ENCODE results near the gene CD63.
"Not testable (repeated sequence)": the region's sequence is repeated elsewhere in the genome, so short reads cannot be mapped to it uniquely, and the experiment has no call there.

Gene CD63, protein sequence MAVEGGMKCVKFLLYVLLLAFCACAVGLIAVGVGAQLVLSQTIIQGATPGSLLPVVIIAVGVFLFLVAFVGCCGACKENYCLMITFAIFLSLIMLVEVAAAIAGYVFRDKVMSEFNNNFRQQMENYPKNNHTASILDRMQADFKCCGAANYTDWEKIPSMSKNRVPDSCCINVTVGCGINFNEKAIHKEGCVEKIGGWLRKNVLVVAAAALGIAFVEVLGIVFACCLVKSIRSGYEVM

DNA sequence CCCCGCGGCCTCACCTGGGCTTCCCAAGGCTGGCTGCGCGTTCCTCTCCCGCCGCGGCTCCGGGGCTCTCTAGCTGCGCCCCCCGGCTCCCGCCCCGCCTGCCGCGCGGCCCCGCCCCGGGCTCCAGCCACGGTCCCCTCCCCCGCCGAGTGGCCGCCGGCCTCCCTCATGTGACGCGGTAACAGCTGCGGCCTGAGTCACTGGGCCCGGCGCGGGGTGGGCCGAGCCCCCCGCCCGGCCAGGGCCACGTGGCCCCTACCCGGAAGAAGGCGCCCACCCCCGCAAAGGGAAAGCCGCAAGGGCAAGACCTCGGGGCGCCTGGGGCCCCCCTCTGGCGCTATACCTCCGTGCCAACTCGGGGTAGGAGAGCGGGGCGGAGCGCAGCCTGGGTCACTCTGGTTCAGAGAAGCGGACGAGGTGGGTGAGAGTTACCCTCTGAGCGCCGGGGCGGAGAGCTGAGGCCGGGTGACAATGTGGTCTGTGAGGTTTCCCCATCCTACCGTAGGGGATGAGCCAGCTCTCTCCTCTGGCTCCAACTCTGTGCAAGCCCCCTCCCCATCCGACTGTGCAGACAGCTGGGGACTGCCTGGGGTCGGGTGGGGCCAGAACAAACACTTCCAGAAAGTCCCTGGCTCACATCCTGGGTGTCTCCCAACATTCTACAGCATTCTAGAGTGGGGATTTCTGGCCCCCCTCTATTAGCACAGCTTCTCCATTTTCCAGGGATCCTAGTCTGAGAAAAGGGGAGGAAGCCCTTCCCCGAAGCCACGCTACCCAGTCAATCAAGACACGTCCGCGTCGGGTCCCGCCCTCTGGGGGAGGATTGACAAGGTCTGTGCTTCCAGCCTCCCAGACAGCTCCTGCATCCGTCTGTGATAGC lies at the start of gene CD63:
CD63 (minus strand) TSS at position 71 of the 880 bp plus-strand sequence. CDS start 668 bp downstream, outside the sequence.
- DNase-seq (ENCODE audit: low read depth in 2 of 2, low spot score in 1 of 2), result peak; percentile 38 to 66

DNA sequence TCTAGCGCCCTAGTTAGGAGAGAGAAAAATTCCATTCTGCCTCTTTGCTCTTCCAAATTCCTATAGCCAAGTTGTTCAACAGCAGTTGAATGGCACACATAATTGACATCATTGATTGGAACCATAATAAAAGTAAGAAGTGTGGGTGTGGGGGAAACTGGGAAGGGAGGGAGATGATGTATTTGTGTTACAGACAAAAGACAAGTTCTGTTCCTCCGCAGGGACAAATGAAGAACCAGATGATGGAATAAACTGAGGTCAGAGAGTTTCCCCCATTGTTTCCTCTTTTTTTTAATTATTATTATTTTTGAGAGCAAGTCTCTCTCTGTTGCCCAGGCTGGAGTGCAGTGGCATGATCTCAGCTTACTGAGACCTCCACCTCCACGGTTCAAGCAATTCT lies 49.0 kb upstream of the CD63 start:
- no peak for DNase-seq (ENCODE audit: low read depth in 2 of 2, low spot score in 1 of 2)

DNA sequence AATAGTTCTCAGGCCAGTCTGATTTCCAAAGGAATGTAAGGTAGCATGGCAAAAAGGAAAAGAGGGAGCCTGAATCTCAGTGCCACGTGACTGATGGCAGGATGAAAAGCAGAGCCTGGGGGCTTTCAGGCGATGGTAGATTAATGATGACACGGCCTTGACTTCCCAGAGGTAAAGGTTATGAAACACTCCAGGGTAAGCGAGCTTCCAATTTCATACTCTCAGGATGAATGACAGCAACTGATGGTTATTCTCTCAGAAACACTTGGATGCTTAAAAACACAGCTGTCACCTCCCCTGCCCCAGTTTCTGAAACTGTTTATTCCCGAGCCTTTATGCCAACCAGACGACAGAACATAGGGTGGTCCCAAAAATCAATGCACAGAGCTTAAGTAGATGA lies 42.9 kb upstream of the CD63 start:
- DNase-seq (ENCODE audit: low read depth in 2 of 2, low spot score in 1 of 2), result no peak

DNA sequence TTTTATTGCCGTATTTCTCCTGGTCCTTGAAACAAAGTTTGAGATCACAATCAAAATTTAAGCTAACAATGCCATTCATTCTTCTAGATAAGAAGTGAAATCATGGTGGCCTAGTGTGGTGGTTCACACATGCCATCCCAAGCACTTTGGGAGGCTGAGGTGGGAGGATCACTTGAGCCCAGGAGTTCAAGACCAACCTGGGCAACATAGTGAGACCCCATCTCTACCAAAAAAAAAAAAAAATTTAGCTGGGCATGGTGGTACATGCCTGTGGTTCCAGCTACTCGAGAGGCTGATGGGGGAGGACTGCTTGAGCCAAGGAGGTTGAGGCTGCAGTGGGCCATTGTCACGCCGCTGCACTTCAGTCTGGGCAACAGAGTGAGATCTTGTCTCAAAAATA lies 38.3 kb upstream of the CD63 start:
- DNase-seq (ENCODE audit: low read depth in 2 of 2, low spot score in 1 of 2), result no peak

DNA sequence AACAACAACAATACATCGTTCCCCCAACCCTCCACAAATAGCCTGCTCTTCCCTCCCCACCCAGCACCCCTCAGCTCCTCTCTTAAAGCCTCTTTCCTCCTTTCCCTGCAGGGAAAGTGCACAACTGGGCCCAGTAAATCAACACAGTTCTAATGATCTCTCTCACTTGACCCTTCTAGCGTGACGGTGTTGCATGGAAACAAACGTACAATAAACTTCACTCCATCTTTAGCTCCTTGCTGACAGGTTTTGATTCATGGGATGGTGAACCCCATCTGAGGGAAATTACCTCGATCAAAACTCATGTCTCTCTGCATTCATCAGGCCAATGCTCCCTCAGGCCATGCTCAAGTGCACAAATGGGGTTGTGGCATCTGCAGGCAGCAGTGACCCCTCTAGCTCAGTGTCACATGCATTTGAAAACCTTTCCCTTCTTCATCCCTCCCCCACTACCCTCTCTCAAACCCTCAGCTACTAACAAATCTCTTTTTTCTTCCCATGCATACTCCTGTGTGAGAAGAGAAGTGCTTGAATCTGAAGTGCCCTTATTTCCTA lies 37.0 kb upstream of the CD63 start:
- DNase-seq (ENCODE audit: low read depth in 2 of 2, low spot score in 1 of 2), result no peak

DNA sequence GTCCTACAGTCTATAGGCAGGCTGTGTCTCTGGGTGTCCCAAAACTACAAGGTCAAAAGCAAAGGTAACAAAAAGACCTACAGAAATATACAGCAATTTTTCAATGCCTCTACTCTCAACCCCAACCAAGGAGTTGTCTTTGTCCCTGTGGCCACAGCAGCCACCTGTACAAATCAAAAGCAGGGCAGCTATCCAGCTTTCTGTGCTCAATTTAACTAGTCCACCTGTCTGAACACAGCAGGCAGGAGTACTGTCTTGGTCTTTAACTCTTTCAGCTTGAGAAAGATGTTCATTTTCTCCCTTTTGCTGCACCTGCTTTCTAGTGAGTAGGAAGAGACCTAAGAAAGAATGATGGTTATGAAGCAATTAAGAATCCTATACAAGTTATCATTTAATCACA lies 33.8 kb upstream of the CD63 start:
- no peak for DNase-seq (ENCODE audit: low read depth in 2 of 2, low spot score in 1 of 2)

DNA sequence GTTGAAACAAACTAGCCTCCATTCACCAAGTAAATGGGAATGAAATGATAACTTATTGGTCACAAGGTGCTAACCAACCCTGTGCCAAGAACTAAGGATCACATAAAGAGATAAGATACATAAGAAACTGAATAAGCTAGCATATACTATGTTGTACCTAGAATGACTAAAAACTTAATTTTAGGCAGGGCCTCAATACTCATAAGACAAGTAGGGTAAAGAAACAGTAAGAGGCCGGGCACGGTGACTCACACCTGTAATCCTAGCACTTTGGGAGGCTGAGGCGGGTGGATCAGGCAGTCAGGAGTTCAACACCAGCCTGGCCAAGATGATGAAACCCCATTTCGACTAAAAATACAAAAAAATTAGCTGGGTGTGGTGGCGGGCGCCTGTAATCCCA lies 31.9 kb upstream of the CD63 start:
- no peak for DNase-seq (ENCODE audit: low read depth in 2 of 2, low spot score in 1 of 2)

DNA sequence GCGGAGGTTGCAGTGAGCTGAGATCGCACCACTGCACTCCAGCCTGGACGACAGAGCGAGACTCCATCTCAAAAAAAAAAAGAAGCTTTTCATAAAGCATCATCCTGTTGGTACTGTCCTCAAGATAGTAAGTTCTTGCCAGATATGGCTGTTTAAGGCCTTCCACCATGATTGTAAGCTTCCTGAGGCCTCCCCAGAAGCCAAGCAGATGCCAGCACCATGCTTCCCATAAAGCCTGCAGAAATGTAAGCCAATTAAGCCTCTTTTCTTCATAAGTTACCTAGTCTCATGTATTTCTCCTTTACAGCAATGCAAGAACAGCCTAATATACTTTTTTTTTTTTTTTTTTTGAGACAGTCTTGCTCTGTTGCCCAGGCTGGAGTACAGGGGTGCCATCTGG lies 29.8 kb upstream of the CD63 start:
- not testable (repeated sequence) for DNase-seq (ENCODE audit: low read depth in 2 of 2, low spot score in 1 of 2)

DNA sequence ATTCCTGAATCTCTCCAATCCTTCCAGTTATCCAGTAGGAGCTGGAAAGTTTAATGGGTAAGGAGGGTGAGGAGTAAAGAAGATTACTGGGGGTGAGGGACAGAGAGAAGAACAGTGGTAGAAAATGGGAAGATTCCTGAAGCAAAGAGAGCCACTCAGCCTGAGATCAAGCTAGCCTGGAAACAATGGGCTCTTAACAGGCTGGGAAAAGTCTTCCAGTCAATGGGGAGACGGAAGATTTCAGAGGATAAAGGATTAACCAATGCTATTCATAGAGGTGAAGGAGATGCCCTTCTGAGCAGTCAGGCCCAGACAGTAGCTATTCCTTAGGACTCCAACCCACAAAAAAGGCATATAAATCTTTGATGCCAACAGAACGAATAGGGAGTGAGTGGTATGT lies 28.9 kb upstream of the CD63 start:
- DNase-seq (ENCODE audit: low read depth in 2 of 2, low spot score in 1 of 2), result no peak

DNA sequence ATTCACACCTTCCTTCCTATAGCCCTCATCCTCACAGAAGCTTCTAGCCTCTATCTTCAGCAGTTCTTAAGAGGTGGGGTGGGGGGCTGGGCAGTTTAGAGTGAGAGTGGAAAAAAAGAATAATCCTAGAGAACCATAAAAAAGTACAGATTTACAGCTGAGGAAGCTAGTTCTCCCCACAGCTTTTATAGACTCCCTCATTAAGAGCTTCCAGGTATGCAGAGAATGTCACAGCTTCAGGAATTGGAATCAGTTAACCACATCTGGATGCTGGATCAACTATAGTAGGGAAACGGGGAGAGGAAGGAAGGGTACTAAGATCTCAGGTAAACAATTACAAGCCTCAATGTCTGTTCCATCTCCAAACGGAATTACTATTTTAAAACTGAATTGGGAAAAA lies 26.4 kb upstream of the CD63 start:
- DNase-seq (ENCODE audit: low read depth in 2 of 2, low spot score in 1 of 2), result no peak

DNA sequence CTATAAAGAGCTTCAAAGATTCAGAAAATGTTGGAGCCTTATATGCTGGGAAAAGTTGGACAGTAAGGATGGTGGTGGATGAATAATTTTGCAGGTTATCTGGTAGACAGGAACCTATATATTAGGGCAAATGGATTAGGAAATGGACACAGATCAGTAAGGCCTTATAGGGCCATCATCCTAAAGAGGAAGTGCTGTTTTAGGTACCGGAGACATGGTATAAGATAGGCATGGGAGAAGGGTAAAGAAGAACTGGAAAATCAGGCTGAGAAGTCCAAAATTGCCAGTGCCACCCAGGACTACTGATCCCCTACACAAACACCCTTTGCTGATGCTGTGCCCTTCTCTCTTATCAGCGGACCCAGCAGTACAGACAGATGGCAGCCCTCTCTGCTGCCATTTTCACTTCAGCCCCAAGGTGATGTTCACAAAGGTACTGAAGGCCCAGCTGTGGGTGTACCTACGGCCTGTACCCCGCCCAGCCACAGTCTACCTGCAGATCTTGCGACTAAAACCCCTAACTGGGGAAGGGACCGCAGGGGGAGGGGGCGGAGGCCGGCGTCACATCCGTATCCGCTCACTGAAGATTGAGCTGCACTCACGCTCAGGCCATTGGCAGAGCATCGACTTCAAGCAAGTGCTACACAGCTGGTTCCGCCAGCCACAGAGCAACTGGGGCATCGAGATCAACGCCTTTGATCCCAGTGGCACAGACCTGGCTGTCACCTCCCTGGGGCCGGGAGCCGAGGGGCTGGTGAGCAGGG lies 19.6 kb upstream of the CD63 start:
- DNase-seq (ENCODE audit: low read depth in 2 of 2, low spot score in 1 of 2), result no peak

DNA sequence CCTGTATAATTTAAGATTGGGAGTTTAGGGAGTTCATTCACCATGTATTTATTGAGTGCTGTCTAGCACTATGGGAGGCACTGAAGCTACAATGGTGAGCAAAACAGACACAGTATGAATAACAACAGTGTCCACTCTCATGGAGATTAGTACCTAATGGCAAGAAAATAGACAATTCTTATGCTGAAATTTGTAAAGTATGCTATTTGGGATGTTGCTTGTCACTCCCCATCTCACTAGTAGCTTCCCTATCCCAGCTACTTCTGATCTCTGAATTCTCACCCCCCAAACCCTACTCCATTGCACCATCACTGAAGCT lies 18.1 kb upstream of the CD63 start:
- DNase-seq (ENCODE audit: low read depth in 2 of 2, low spot score in 1 of 2), result no peak

DNA sequence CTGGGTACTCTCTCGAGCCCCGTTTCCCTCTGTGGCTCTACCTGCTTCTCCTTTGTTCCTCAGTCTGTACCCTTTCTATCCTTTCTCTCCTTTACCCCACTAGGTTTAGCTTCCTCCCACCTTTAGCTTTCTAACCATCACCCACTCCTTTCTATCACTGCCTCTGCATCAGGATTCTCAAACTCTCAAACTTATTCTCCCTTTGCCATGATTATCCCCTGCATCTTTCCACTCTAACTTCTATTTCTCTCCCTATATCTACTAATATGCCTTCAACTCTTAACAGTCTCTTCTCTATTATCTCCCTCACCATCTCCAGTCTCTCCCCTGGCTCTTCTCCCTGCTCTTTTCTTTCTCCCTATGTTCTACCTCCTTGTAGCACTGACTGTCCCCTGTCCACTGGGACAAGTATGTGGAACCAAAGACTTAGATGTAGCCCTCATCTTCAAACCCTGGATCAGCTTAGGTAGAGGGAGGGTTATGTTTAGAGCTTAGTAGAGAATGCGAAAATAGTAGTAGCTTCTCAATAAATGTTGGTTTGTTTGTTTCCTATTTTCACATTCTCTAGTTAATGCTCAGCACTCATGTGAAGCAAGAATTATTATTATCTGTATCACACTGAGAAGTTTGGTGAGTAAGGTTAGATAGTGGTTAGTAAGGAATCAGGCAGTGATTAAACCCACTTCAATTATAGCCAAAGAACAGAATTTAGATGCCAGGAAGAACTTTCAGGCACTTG lies 17.5 kb upstream of the CD63 start:
- no peak for DNase-seq (ENCODE audit: low read depth in 2 of 2, low spot score in 1 of 2)

DNA sequence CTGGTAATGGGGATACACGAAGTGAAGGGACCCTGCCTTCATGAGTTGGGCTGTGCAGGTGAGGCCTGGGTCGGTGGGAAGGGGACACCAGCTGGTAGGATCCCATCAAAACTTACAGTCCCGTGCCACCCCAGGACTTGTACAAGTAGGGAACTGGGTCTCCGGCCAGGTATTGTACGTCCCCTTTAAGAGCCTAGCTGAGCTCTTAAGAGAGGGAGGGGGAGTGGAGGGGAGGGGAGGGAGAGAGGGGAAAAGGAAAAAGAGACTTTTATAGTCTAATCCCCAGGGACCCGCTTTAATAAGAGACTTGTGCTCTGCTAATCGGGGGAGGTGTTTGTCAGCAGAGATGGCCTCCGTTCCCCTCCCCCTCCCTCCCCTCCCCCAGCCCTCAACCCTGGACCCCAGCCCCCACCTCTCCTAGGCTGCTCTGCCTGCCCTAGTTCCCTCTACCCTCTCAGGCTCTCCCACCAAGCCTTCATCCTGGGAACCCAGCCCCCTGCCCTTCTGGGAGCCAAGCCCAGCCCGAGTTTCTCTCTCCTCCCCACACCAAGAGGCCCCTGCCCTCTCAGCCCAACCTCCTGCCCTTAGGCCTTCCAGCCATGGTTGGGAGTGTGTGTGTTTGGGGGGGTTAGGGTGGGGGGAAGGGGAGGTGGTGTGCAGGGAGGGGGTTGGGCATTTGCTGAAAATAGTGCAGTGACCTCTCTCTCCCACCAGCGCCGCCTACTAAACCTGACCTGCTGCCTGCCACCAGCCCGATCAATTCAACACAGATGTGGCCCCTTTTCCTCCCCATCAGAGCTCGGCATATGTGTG lies 16.8 kb upstream of the CD63 start:
- DNase-seq (ENCODE audit: low read depth in 2 of 2, low spot score in 1 of 2), result no peak

DNA sequence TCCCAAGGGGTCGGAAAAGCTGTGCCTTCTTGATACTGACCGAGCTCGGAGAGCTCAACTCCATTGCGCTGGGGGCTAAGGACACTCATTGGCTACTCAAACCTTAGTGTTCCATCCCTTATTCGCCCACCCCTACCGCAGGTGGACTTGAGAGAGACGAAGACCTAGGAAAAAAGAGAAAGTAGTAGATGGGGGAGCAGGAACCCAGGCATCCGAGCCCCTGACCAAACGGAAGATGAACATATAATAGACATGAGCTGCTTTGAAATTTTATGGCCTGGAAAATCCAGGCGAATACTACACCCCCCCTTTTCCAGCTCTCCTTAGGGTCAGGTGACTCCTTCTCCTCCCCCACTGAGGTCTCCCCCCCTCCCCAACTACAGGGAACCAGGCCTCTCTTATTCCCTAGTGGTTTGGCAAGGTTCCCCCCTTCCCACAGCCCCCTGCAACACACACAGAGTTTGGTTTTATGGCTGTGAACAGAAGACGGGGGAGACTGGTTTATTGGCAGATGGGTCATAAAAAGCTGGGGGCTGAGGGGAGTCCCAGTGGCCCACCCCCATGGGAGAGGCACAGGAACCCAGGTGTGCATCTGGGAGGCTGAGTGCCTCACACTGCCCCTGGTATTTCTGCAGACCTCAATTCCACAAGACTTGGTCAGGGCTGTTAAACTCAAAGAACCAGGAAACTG lies 15.7 kb upstream of the CD63 start:
- DNase-seq (ENCODE audit: low read depth in 2 of 2, low spot score in 1 of 2), result no peak

DNA sequence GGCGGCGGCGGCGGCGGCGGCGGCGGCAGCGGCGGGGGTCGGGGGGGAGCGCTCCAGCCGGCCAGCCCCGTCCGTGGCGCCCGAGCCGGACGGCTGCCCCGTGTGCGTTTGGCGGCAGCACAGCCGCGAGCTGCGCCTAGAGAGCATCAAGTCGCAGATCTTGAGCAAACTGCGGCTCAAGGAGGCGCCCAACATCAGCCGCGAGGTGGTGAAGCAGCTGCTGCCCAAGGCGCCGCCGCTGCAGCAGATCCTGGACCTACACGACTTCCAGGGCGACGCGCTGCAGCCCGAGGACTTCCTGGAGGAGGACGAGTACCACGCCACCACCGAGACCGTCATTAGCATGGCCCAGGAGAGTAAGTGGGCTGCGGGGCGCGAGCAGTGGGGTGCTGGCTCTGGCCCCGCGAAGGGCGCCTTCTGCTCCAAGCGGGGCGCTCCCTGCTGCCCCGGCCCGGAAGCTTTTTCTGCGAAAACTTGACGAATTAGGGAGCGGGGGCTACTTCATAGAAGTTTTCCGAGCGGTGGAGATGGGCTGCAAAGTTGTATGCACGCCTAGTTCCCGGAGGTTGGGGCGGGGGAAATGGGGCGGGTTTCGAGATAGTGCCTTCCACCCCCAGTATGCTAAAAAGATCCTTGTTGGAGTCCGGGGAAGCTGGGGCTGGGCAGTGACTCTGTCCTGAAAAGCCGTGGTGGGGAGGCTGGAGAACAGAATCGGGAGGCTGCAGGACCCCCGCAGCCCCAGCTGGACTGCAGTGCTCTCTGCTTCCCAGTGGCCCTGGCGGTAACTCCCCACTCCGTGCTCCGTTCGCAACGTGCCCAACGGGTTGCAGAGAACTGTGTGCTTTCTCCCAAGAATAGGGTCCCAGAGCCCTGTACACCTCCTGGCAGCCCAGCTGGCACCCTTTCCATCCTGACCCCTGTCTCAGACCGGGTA lies 14.9 kb upstream of the CD63 start:
- DNase-seq (ENCODE audit: low read depth in 2 of 2, low spot score in 1 of 2), result no peak

DNA sequence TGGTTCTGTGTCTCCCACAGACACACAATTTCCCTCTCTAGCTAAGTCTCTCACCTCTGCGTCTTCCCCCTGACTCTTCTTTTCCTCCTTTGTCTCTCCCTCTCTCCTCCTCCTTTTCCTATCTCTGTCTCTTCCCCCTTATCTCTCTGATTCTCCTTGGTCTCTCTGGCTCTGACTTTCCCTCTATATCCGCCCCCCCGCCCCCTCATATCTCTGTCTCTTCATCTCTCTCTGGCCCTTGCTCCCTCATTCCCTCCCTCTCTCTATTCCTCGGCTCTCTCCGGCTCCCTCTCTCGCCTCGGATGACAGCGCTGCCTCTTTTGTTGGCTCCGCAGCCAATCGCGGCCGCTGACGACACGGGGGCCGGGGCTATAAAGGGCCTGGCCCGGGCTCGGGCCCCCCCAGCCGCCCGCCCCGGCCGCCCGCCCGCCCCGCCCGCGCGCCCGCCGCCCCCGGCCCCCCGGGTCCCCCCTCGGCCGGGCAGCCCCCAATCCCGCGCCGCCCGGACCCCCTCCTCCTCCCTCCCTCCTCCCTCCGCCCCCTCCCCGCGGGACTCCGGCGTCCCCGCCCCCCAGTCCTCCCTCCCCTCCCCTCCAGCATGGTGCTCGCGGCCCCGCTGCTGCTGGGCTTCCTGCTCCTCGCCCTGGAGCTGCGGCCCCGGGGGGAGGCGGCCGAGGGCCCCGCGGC lies 14.1 kb upstream of the CD63 start, which contains the start of gene GDF11:
GDF11 (plus strand) TSS at position 404 of the 687 bp plus-strand sequence; CDS start at position 599, 195 bp downstream.
- DNase-seq (ENCODE audit: low read depth in 2 of 2, low spot score in 1 of 2), result no peak
